IMR-90 (cell line): ENCODE measurements around the gene LLGL2.

Experiments
- BHLHE40 ChIP-seq: fragments of 150-350 bp; IDR thresholded peaks from 2 replicates; pipeline ENCODE4 v1.6.1; 2016; ENCODE audit warnings: mild to moderate bottlenecking, low read depth, low read length
- CEBPB ChIP-seq: IDR thresholded peaks from 2 replicates; pipeline ENCODE4 v1.6.1; 2012; ENCODE audit warnings: low read depth, low read length, improper control_type of control experiment
- MAFK ChIP-seq: IDR thresholded peaks from 2 replicates; pipeline ENCODE4 v1.6.1; 2012; ENCODE audit warnings: low read depth, low read length, improper control_type of control experiment
- MXI1 ChIP-seq: IDR thresholded peaks from 2 replicates; pipeline ENCODE4 v1.6.1; 2012; ENCODE audit warnings: low read depth, mild to moderate bottlenecking, low read length, moderate library complexity, borderline replicate concordance
- NFE2L2 ChIP-seq: fragments of 150-350 bp; IDR thresholded peaks from 2 replicates; pipeline ENCODE4 v1.6.1; 2016; ENCODE audit warnings: low read depth, mild to moderate bottlenecking, low read length
- POLR2A ChIP-seq: IDR thresholded peaks from 2 replicates; pipeline ENCODE4 v1.6.1; 2012; ENCODE audit warnings: mild to moderate bottlenecking, low read depth, low read length
- TF ChIP-seq, protein P1 (sequence below): conservative IDR thresholded peaks from 2 replicates; pipeline ENCODE4 v1.5.1; 2012; ENCODE audit warnings: mild to moderate bottlenecking, low read depth, low read length, improper control_type of control experiment
- TF ChIP-seq, protein P2 (sequence below): fragments of 150-350 bp; IDR thresholded peaks from 2 replicates; pipeline ENCODE4 v1.6.1; 2016; ENCODE audit warnings: low read depth, mild to moderate bottlenecking, low read length, moderate library complexity, borderline replicate concordance

DNA sequence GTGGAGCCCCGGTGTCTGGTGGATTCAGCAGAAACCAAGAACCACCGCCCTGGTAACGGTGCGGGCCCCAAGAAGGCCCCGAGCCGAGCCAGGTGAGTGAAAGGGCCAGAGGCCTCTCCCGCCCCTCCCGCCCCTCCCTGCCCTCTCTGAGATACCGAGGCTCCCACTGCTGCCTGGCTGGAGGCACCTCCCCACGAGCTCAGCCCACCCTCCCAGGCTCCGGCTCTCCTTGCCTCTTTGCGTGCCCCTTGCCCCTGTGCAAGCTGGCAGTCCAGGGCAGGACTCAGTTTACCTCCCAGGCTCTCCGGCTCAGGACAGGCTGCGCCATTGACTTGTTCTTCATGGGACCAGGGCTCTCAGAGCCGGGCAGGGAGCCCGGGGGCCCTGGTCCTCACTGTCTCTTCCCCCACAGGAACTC is 48.1 kb downstream of the LLGL2 start:
- TF ChIP-seq POLR2A (no peak), MXI1 (no peak), MAFK (no peak), NFE2L2 (no peak), CEBPB (no peak), BHLHE40 (no peak)
- TF ChIP-seq, protein P1, sequence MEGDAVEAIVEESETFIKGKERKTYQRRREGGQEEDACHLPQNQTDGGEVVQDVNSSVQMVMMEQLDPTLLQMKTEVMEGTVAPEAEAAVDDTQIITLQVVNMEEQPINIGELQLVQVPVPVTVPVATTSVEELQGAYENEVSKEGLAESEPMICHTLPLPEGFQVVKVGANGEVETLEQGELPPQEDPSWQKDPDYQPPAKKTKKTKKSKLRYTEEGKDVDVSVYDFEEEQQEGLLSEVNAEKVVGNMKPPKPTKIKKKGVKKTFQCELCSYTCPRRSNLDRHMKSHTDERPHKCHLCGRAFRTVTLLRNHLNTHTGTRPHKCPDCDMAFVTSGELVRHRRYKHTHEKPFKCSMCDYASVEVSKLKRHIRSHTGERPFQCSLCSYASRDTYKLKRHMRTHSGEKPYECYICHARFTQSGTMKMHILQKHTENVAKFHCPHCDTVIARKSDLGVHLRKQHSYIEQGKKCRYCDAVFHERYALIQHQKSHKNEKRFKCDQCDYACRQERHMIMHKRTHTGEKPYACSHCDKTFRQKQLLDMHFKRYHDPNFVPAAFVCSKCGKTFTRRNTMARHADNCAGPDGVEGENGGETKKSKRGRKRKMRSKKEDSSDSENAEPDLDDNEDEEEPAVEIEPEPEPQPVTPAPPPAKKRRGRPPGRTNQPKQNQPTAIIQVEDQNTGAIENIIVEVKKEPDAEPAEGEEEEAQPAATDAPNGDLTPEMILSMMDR: no peak
- TF ChIP-seq, protein P2, sequence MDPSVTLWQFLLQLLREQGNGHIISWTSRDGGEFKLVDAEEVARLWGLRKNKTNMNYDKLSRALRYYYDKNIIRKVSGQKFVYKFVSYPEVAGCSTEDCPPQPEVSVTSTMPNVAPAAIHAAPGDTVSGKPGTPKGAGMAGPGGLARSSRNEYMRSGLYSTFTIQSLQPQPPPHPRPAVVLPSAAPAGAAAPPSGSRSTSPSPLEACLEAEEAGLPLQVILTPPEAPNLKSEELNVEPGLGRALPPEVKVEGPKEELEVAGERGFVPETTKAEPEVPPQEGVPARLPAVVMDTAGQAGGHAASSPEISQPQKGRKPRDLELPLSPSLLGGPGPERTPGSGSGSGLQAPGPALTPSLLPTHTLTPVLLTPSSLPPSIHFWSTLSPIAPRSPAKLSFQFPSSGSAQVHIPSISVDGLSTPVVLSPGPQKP: no peak
